Omental fat pad (tissue), 4 donors: ENCODE data around the gene SPSB3. TPM values are rescaled to one million over a fixed set of nuclear protein-coding genes. Genes with fewer than 3 reads are reported as not detected.

Experiments used
- ATAC-seq: fragments of 150-250 bp; one replicate; pipeline ENCODE4 v1.9.1; 2016; ENCODE audit warnings: mild to moderate bottlenecking, moderate library complexity; ENCODE audit not compliant: low FRiP score
- DNase-seq: peaks from one replicate; pipeline ENCODE4 v3.0.0-alpha.2; 2019; ENCODE audit warnings: low spot score
- CTCF ChIP-seq, 3 donors: fragments of 450-650 bp; IDR thresholded peaks; one replicate each; pipeline ENCODE4 v1.5.1; 2016 to 2017; ENCODE audit warnings: antibody characterized with exemption in 3 of 3, mild to moderate bottlenecking in 3 of 3, moderate library complexity in 2 of 3
- total RNA-seq, 4 donors: library from RNA; depleted of rRNA; stranded (reverse); fragments of >200 nt; gene quantifications; one replicate each; pipeline ENCODE4 v1.1.0, GENCODE V29; 2016

SPSB3 gene
- total RNA-seq, 4 donors from 2014 or later, result 39.5 to 88.1 (median 50.7) TPM

- no peak for TF ChIP-seq CTCF (IDR thresholded peaks at IDR 0.05)
- DNase-seq, result no peak
- no peak for ATAC-seq
Observed at GRCh38 chr16:1752853-1753252, 29.5 kb downstream of the SPSB3 start.

- no peak for TF ChIP-seq CTCF (IDR thresholded peaks at IDR 0.05)
- no peak for DNase-seq
- ATAC-seq, result no peak
Observed at GRCh38 chr16:1751946-1752345, 30.4 kb downstream of the SPSB3 start.

- ATAC-seq (no peak), DNase-seq (no peak)
- TF ChIP-seq CTCF (IDR thresholded peaks at IDR 0.05), result no peak
Observed at GRCh38 chr16:1749152-1750117, 32.9 kb downstream of the SPSB3 start.

- DNase-seq, result no peak
- no peak for TF ChIP-seq CTCF (IDR thresholded peaks at IDR 0.05)
- ATAC-seq, result no peak
Observed at GRCh38 chr16:1747934-1748333, 34.4 kb downstream of the SPSB3 start.

- no peak for TF ChIP-seq CTCF (IDR thresholded peaks at IDR 0.05)
- DNase-seq (no peak), ATAC-seq (no peak)
Observed at GRCh38 chr16:1746693-1747195, 35.6 kb downstream of the SPSB3 start.

GRCh38 chr16:1745900-1746692 lies 36.3 kb downstream of the SPSB3 start:
- DNase-seq (no peak), ATAC-seq (no peak)
- no peak for TF ChIP-seq CTCF (IDR thresholded peaks at IDR 0.05)
